PC-9 (cell line): ENCODE measurements around the gene RPS15.

ENCODE experiments used
- EZH2 ChIP-seq: fragments of 200-600 bp; sonication (generic); IDR thresholded peaks from 2 replicates; pipeline ENCODE4 v1.8.0; 2017; ENCODE audit warnings: antibody characterized with exemption, low read depth
- TF ChIP-seq, protein P1 (sequence below): fragments of 200-600 bp; sonication (generic); conservative IDR thresholded peaks from 2 replicates; pipeline ENCODE4 v1.6.1; 2017; ENCODE audit warnings: mixed run types, antibody characterized with exemption, mild to moderate bottlenecking, moderate library complexity

DNA sequence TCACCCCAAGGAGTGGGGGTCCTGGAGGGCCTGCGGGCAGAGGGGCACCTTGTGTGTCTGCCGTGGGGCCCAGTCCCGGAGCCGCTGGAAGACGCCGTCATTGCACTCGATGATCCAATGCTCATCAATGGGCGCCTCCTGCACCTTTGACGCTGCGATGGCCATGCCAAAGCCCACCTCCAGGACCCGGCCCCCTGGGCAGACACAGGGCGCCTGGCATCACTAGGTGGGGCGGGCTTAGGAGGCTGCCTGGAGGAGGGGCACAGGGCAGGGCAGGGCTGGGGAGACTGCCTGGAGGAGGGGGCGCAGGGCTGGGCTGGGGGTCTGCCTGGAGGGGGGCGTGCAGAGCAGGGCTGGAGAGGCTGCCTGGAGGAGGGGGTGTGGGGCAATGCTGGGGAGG, 38.5 kb upstream of the RPS15 start:
- no peak for TF ChIP-seq EZH2
- TF ChIP-seq, protein P1, sequence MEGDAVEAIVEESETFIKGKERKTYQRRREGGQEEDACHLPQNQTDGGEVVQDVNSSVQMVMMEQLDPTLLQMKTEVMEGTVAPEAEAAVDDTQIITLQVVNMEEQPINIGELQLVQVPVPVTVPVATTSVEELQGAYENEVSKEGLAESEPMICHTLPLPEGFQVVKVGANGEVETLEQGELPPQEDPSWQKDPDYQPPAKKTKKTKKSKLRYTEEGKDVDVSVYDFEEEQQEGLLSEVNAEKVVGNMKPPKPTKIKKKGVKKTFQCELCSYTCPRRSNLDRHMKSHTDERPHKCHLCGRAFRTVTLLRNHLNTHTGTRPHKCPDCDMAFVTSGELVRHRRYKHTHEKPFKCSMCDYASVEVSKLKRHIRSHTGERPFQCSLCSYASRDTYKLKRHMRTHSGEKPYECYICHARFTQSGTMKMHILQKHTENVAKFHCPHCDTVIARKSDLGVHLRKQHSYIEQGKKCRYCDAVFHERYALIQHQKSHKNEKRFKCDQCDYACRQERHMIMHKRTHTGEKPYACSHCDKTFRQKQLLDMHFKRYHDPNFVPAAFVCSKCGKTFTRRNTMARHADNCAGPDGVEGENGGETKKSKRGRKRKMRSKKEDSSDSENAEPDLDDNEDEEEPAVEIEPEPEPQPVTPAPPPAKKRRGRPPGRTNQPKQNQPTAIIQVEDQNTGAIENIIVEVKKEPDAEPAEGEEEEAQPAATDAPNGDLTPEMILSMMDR: no peak
